ENCODE results near the gene DRD2.
A peak's percentile ranks its signal among the peaks of the same experiment; 100 is the strongest.

The DRD2 gene

GRCh38 chr11:113477321-113477720, 2.1 kb upstream of the DRD2 start:
- Histone ChIP-seq H3K27ac (no peak overlapping the region), H3K4me2 (ENCODE audit: low read length) (no peak overlapping the region), H2AFZ (no peak overlapping the region), H3K4me1 (no peaks in the 10 kb centered on the region), H3K4me3 (ENCODE audit: low read depth, low read length) (no peak overlapping the region), H3K79me2 (no peaks in the 10 kb centered on the region), H3K36me3 (ENCODE audit: control insufficient read depth, insufficient read depth, low read length) (no peaks in the 10 kb centered on the region), H3K9me3 (ENCODE audit: control insufficient read depth, low read length) (no peaks in the 10 kb centered on the region), H3K27me3 (ENCODE audit: control insufficient read depth, insufficient read depth, low read length) (no peaks in the 10 kb centered on the region), H3K9ac (no peak overlapping the region)
- no peak for TF ChIP-seq CTCF (IDR thresholded peaks at IDR 0.05)

GRCh38 chr11:113476553-113476952, 1.4 kb upstream of the DRD2 start:
- Histone ChIP-seq H3K79me2 (no peaks in the 10 kb centered on the region), H3K36me3 (ENCODE audit: control insufficient read depth, insufficient read depth, low read length) (no peaks in the 10 kb centered on the region), H3K4me1 (no peaks in the 10 kb centered on the region), H3K9ac (no peak overlapping the region), H3K27ac (no peak overlapping the region), H3K27me3 (ENCODE audit: control insufficient read depth, insufficient read depth, low read length) (no peaks in the 10 kb centered on the region), H2AFZ (no peak overlapping the region), H3K9me3 (ENCODE audit: control insufficient read depth, low read length) (no peaks in the 10 kb centered on the region), H3K4me3 (ENCODE audit: low read depth, low read length) (no peak overlapping the region), H3K4me2 (ENCODE audit: low read length) (no peak overlapping the region)
- TF ChIP-seq CTCF (IDR thresholded peaks at IDR 0.05): no peak

- no peak overlapping the region for H3K4me3 ChIP-seq (ENCODE audit: low read depth, low read length)
- H3K9ac ChIP-seq: no peak overlapping the region
- H3K27ac ChIP-seq: no peak overlapping the region
- H3K79me2 ChIP-seq: no peaks in the 10 kb centered on the region
- TF ChIP-seq CTCF (IDR thresholded peaks at IDR 0.05): no peak
- H3K9me3 ChIP-seq (ENCODE audit: control insufficient read depth, low read length): no peaks in the 10 kb centered on the region
- H3K4me1 ChIP-seq: no peaks in the 10 kb centered on the region
- H3K27me3 ChIP-seq (ENCODE audit: control insufficient read depth, insufficient read depth, low read length): no peaks in the 10 kb centered on the region
- no peak overlapping the region for H3K4me2 ChIP-seq (ENCODE audit: low read length)
- H3K36me3 ChIP-seq (ENCODE audit: control insufficient read depth, insufficient read depth, low read length): no peaks in the 10 kb centered on the region
- peak overlapping the region; percentile 80 for H2AFZ ChIP-seq
These were observed 637 bp downstream of the DRD2 start for GRCh38 chr11:113474362-113475159.

GRCh38 chr11:113473983-113474361, 1.2 kb downstream of the DRD2 start:
- H3K4me1 ChIP-seq: no peaks in the 10 kb centered on the region
- no peaks in the 10 kb centered on the region for H3K79me2 ChIP-seq
- H3K4me2 ChIP-seq (ENCODE audit: low read length): no peak overlapping the region
- no peaks in the 10 kb centered on the region for H3K27me3 ChIP-seq (ENCODE audit: control insufficient read depth, insufficient read depth, low read length)
- H3K9me3 ChIP-seq (ENCODE audit: control insufficient read depth, low read length): no peaks in the 10 kb centered on the region
- H2AFZ ChIP-seq: peak overlapping the region; percentile 80
- H3K4me3 ChIP-seq (ENCODE audit: low read depth, low read length): no peak overlapping the region
- no peak overlapping the region for H3K27ac ChIP-seq
- TF ChIP-seq CTCF (IDR thresholded peaks at IDR 0.05): no peak
- no peak overlapping the region for H3K9ac ChIP-seq
- H3K36me3 ChIP-seq (ENCODE audit: control insufficient read depth, insufficient read depth, low read length): no peaks in the 10 kb centered on the region

GRCh38 chr11:113472471-113472870, 2.7 kb downstream of the DRD2 start:
- Histone ChIP-seq H3K4me2 (ENCODE audit: low read length) (no peak overlapping the region), H3K36me3 (ENCODE audit: control insufficient read depth, insufficient read depth, low read length) (no peaks in the 10 kb centered on the region), H3K4me3 (ENCODE audit: low read depth, low read length) (no peak overlapping the region), H3K79me2 (no peaks in the 10 kb centered on the region), H3K4me1 (no peaks in the 10 kb centered on the region), H3K27ac (no peak overlapping the region), H2AFZ (no peak overlapping the region), H3K27me3 (ENCODE audit: control insufficient read depth, insufficient read depth, low read length) (no peaks in the 10 kb centered on the region), H3K9ac (no peak overlapping the region), H3K9me3 (ENCODE audit: control insufficient read depth, low read length) (no peaks in the 10 kb centered on the region)
- no peak for TF ChIP-seq CTCF (IDR thresholded peaks at IDR 0.05)
